Natural killer cell (primary cell): ENCODE results near the gene HERPUD2. TPM values are rescaled to one million over a fixed set of nuclear protein-coding genes. Genes with fewer than 3 reads are reported as not detected.

ENCODE experiments used
- ATAC-seq, 3 donors: fragments of 150-1000 bp in 2 of 3; fragments of 200-7000 bp in 1 of 3; cut with Tn5 transposase; 1 replicate in 1 of 3; 2 replicates in 2 of 3; pipeline ENCODE4 v1.10.0; 2021; ENCODE audit warnings: mild to moderate bottlenecking in 2 of 3, moderate library complexity in 2 of 3
- DNase-seq, 2 donors: peaks; one replicate each; pipeline versions ENCODE4 v3.0.0 to v3.0.0-alpha.2; 2013 to 2021; ENCODE audit warnings: mixed read lengths in 1 of 2
- H3K27ac ChIP-seq: one replicate; pipeline ENCODE4 v1.5.1; 2013; ENCODE audit warnings: mild to moderate bottlenecking, low read length
- H3K27me3 ChIP-seq: one replicate; pipeline ENCODE4 v1.6.1; 2013; ENCODE audit warnings: low read length; ENCODE audit not compliant: control insufficient read depth, insufficient read depth
- H3K36me3 ChIP-seq: one replicate; pipeline ENCODE4 v1.6.1; 2013; ENCODE audit warnings: low read length; ENCODE audit not compliant: control insufficient read depth, insufficient read depth
- H3K4me1 ChIP-seq: one replicate; pipeline ENCODE4 v1.6.1; 2013; ENCODE audit warnings: low read length; ENCODE audit not compliant: control insufficient read depth, insufficient read depth
- H3K4me3 ChIP-seq: one replicate; pipeline ENCODE4 v1.5.1; 2013; ENCODE audit warnings: low read length
- H3K9me3 ChIP-seq: one replicate; pipeline ENCODE4 v1.6.1; 2013; ENCODE audit warnings: low read length; ENCODE audit not compliant: control insufficient read depth, insufficient read depth
- H3K27ac Mint-ChIP-seq, 2 donors: one replicate each; pipeline ENCODE4 v1.8.0; 2022; ENCODE audit warnings: mild to moderate bottlenecking in 2 of 2, mixed read lengths in 2 of 2, moderate library complexity in 1 of 2
- H3K27me3 Mint-ChIP-seq, 2 donors: one replicate each; pipeline ENCODE4 v1.8.0; 2022; ENCODE audit warnings: low read depth in 2 of 2, mixed read lengths in 2 of 2
- H3K36me3 Mint-ChIP-seq: one replicate; pipeline ENCODE4 v1.8.0; 2022; ENCODE audit warnings: mixed read lengths
- H3K4me1 Mint-ChIP-seq, 2 donors: one replicate each; pipeline ENCODE4 v1.8.0; 2022; ENCODE audit warnings: mixed read lengths in 2 of 2
- H3K4me3 Mint-ChIP-seq: one replicate; pipeline ENCODE4 v1.8.0; 2022; ENCODE audit warnings: mild to moderate bottlenecking, moderate library complexity, mixed read lengths
- H3K9me3 Mint-ChIP-seq, 2 donors: one replicate each; pipeline ENCODE4 v1.8.0; 2022; ENCODE audit warnings: mixed read lengths in 2 of 2
- CTCF ChIP-seq: fragments of 200-600 bp; IDR thresholded peaks from one replicate; pipeline ENCODE4 v1.8.0; 2022; ENCODE audit warnings: antibody characterized with exemption
- WGBS: methylation state at CpG from one replicate; pipeline ENCODE4 v1.1.7; 2013; ENCODE audit warnings: missing lambda C conversion rate; ENCODE audit not compliant: insufficient coverage; 5-methylcytosine and 5-hydroxymethylcytosine counted together
- intact Hi-C: fragments of 100-400 bp; cut with micrococcal nuclease; formaldehyde crosslinking; loops from one replicate; pipeline ENCODE4 v1.14.2; 2022
- total RNA-seq, 4 donors: library from RNA; stranded (reverse); fragments of 120-200 nt in 1 of 4; gene quantifications; one replicate each; pipeline versions ENCODE4 v1.2.3 to v1.2.4, GENCODE V29; 2013 to 2022

The HERPUD2 gene
- total RNA-seq, 3 donors from 2014 or later (not counting 1 experiment from before 2014, with no cell fraction given): 103 to 112 (median 111) TPM

- Histone ChIP-seq H3K36me3 (no peaks in the 10 kb centered on the region), H3K27ac (no peak overlapping the region), H3K4me1 (no peaks in the 10 kb centered on the region), H3K9me3 (no peaks in the 10 kb centered on the region), H3K27me3 (no peaks in the 10 kb centered on the region), H3K4me3 (no peak overlapping the region)
- DNase-seq (no peak), ATAC-seq (no peak)
- no peak overlapping the region for H3K27ac Mint-ChIP-seq
- H3K27me3 Mint-ChIP-seq: no peaks in the 10 kb centered on the region
- H3K4me1 Mint-ChIP-seq: no peaks in the 10 kb centered on the region
- no peaks in the 10 kb centered on the region for H3K9me3 Mint-ChIP-seq
- no peak overlapping the region for H3K4me3 Mint-ChIP-seq
- intact Hi-C loops: no loop called here
- H3K36me3 Mint-ChIP-seq: no peaks in the 10 kb centered on the region
- 71% methylated on average over 3 of the region's 3 CpGs for WGBS
- TF ChIP-seq CTCF: no peak
Observed at GRCh38 chr7:35617041-35617440, 77.9 kb downstream of the HERPUD2 start.

GRCh38 chr7:35613150-35613549 lies 81.8 kb downstream of the HERPUD2 start:
- no peak for DNase-seq
- Mint-ChIP-seq H3K9me3 (no peaks in the 10 kb centered on the region), H3K4me3 (no peak overlapping the region), H3K27ac (no peak overlapping the region), H3K36me3 (no peaks in the 10 kb centered on the region), H3K27me3 (no peaks in the 10 kb centered on the region), H3K4me1 (no peaks in the 10 kb centered on the region)
- H3K27me3 ChIP-seq: no peaks in the 10 kb centered on the region
- no peak overlapping the region for H3K27ac ChIP-seq
- H3K4me1 ChIP-seq: no peaks in the 10 kb centered on the region
- no peaks in the 10 kb centered on the region for H3K9me3 ChIP-seq
- TF ChIP-seq CTCF: no peak
- H3K36me3 ChIP-seq: no peaks in the 10 kb centered on the region
- WGBS: 100% methylated on average over 1 of the region's 2 CpGs
- H3K4me3 ChIP-seq: no peak overlapping the region
- intact Hi-C loops: no loop called here
- ATAC-seq: no peak

GRCh38 chr7:35605760-35606159 lies 89.2 kb downstream of the HERPUD2 start:
- no peaks in the 10 kb centered on the region for H3K9me3 Mint-ChIP-seq
- WGBS: 96% methylated on average over 1 of the region's 1 CpG

More at GRCh38 chr7:35605760-35606159, 89.2 kb downstream of the HERPUD2 start:
- H3K27ac ChIP-seq: no peak overlapping the region
- Mint-ChIP-seq H3K36me3 (no peaks in the 10 kb centered on the region), H3K4me3 (no peak overlapping the region), H3K27ac (no peak overlapping the region), H3K27me3 (no peaks in the 10 kb centered on the region), H3K4me1 (no peaks in the 10 kb centered on the region)
- TF ChIP-seq CTCF: no peak
- H3K4me3 ChIP-seq: no peak overlapping the region
- no peaks in the 10 kb centered on the region for H3K4me1 ChIP-seq
- H3K9me3 ChIP-seq: no peaks in the 10 kb centered on the region
- no peaks in the 10 kb centered on the region for H3K36me3 ChIP-seq
- DNase-seq (no peak), ATAC-seq (no peak)
- H3K27me3 ChIP-seq: no peaks in the 10 kb centered on the region
- intact Hi-C loops: no loop called here
